Ovary (tissue), 3 donors: ENCODE results near the gene SMCO4.

ENCODE experiments used
- CTCF ChIP-seq, 3 donors: fragments of 450-650 bp in 2 of 3; fragments of 200-600 bp in 1 of 3; IDR thresholded peaks; one replicate each; pipeline versions ENCODE4 v1.5.1 to v1.8.0; 2016 to 2022; ENCODE audit warnings: antibody characterized with exemption in 3 of 3, mild to moderate bottlenecking in 1 of 3
- EP300 ChIP-seq: sonication (generic); formaldehyde crosslinking; IDR thresholded peaks from one replicate; pipeline ENCODE4 v1.6.1; 2017; ENCODE audit warnings: antibody characterized with exemption
- POLR2A ChIP-seq: fragments of 450-650 bp; IDR thresholded peaks from one replicate; pipeline ENCODE4 v1.6.1; 2017; ENCODE audit warnings: antibody characterized with exemption, mild to moderate bottlenecking, moderate library complexity
- donor health status: DM: no; HTN: no; CAD: no.

GRCh38 chr11:93568726-93569125 is 25.5 kb upstream of the SMCO4 start:
- TF ChIP-seq EP300 = no peak
- no peak for TF ChIP-seq CTCF (IDR thresholded peaks at IDR 0.05)
- no peak for TF ChIP-seq POLR2A
